OCI-LY7 (cell line): ENCODE data around the gene RPS16. TPM values are rescaled to one million over a fixed set of nuclear protein-coding genes. Genes with fewer than 3 reads are reported as not detected.

Source experiments
- BruUV-seq: library from RNA; stranded (reverse); fragments of 400-500 nt; replicated peaks from 2 replicates; lab custom pipeline; 2021; lab: Mats Ljungman, UMichigan
- CTCF ChIA-PET: fragments of 300-600 bp; sonication (Branson Sonifier 250); formaldehyde crosslinking; loops from one replicate; lab custom pipeline; 2022; ENCODE audit warnings: antibody characterized with exemption; ENCODE audit not compliant: unreplicated experiment; lab: Charles Lee
- POLR2A ChIA-PET: fragments of 300-600 bp; sonication (Branson Sonifier 250); formaldehyde crosslinking; loops from one replicate; lab custom pipeline; 2022; ENCODE audit warnings: antibody characterized with exemption; lab: Charles Lee
- DNase-seq: peaks from one replicate; pipeline ENCODE4 v3.0.0-alpha.2; 2015; ENCODE audit warnings: low spot score
- H2AFZ ChIP-seq: fragments of 200-600 bp; sonication (generic), shearing (Covaris generic); 2 replicates; pipeline ENCODE4 v1.6.1; 2014; ENCODE audit warnings: mild to moderate bottlenecking, antibody characterized with exemption, low read length, moderate library complexity
- H3K27ac ChIP-seq: fragments of 200-600 bp; sonication (generic); 2 replicates; pipeline ENCODE4 v1.5.1; 2014; ENCODE audit warnings: mixed run types, low read depth, mild to moderate bottlenecking, moderate library complexity, low read length, inconsistent platforms; ENCODE audit not compliant: poor library complexity, severe bottlenecking
- H3K36me3 ChIP-seq: fragments of 200-600 bp; sonication (generic); 2 replicates; pipeline ENCODE4 v1.6.1; 2014; ENCODE audit warnings: mild to moderate bottlenecking, antibody characterized with exemption, low read length, moderate library complexity, mixed read lengths; ENCODE audit not compliant: insufficient read depth
- H3K4me1 ChIP-seq: fragments of 200-600 bp; sonication (generic); 2 replicates; pipeline ENCODE4 v1.5.1; 2014; ENCODE audit warnings: mild to moderate bottlenecking, low read length; ENCODE audit not compliant: insufficient read depth, poor library complexity, severe bottlenecking
- H3K4me2 ChIP-seq: fragments of 200-600 bp; sonication (generic); 2 replicates; pipeline ENCODE4 v1.6.1; 2014; ENCODE audit warnings: mild to moderate bottlenecking, low read length
- H3K4me3 ChIP-seq: fragments of 200-600 bp; sonication (generic); 2 replicates; pipeline ENCODE4 v1.5.1; 2014; ENCODE audit warnings: mild to moderate bottlenecking, low read depth, low read length; ENCODE audit not compliant: poor library complexity, severe bottlenecking
- H3K79me2 ChIP-seq: fragments of 200-600 bp; sonication (generic); 2 replicates; pipeline ENCODE4 v1.6.1; 2016; ENCODE audit warnings: low read depth, mild to moderate bottlenecking, low read length, moderate library complexity, mixed read lengths; ENCODE audit not compliant: insufficient read depth
- H3K9me2 ChIP-seq: fragments of 200-600 bp; sonication (generic); 2 replicates; pipeline ENCODE4 v1.6.1; 2016; ENCODE audit warnings: mild to moderate bottlenecking, low read length, mixed read lengths; ENCODE audit not compliant: insufficient read depth
- H3K9me3 ChIP-seq: fragments of 200-600 bp; sonication (generic); 2 replicates; pipeline ENCODE4 v1.6.1; 2014; ENCODE audit warnings: mild to moderate bottlenecking, mixed run types, low read length, mixed read lengths
- H4K20me1 ChIP-seq: fragments of 200-600 bp; sonication (generic); 2 replicates; pipeline ENCODE4 v1.6.1; 2014; ENCODE audit warnings: mild to moderate bottlenecking, antibody characterized with exemption, low read length, moderate library complexity, mixed read lengths; ENCODE audit not compliant: insufficient read depth
- CTCF ChIP-seq: fragments of 200-600 bp; sonication (generic); conservative IDR thresholded peaks from 2 replicates; pipeline ENCODE4 v1.5.1; 2014; ENCODE audit warnings: mild to moderate bottlenecking, antibody characterized with exemption, low read length, moderate library complexity, mixed read lengths
- EZH2phosphoT487 ChIP-seq: fragments of 200-600 bp; sonication (generic); IDR thresholded peaks from 2 replicates; pipeline ENCODE4 v1.6.1; 2018; ENCODE audit warnings: low read depth, borderline replicate concordance, mild to moderate bottlenecking, mixed run types, antibody characterized with exemption, low read length, moderate library complexity, mixed read lengths
- intact Hi-C: fragments of 100-400 bp; cut with micrococcal nuclease; formaldehyde crosslinking; loops from one replicate; pipeline ENCODE4 v1.10.0; 2022; ENCODE audit not compliant: unreplicated experiment
- total RNA-seq, 2 experiments: library from RNA; depleted of rRNA in 1 of 2; stranded (reverse); fragments of >200 nt in 1 of 2; shearing (Covaris generic) in 1 of 2; gene quantifications; 2 replicates each; pipeline ENCODE4 v1.2.3, GENCODE V29; 2014 to 2022

RPS16 gene
- total RNA-seq, 2 experiments from 2014 or later: 634 to 3,661 TPM

- Histone ChIP-seq H3K4me3 (no peak overlapping the region), H3K79me2 (peaks cover 7% of the 10 kb centered on the region), H4K20me1 (peaks cover 4% of the 10 kb centered on the region), H3K4me2 (no peak overlapping the region), H2AFZ (no peak overlapping the region), H3K36me3 (peaks cover 46% of the 10 kb centered on the region), H3K9me3 (no peaks in the 10 kb centered on the region), H3K27ac (no peak overlapping the region), H3K4me1 (peaks cover 5% of the 10 kb centered on the region), H3K9me2 (no peaks in the 10 kb centered on the region)
- ChIA-PET CTCF (no interaction called here), POLR2A (interaction anchor here (1.8 kb wide), 1 partner anchor 7 kb away, joined by 12 read pairs; the partner anchor contains the start of gene RPS16)
- no TSS peak for BruUV-seq
- TF ChIP-seq EZH2phosphoT487 (no peak), CTCF (no peak)
- intact Hi-C loops: no loop called here
- DNase-seq: no peak
Observed at GRCh38 chr19:39428283-39429112, 7.3 kb downstream of the RPS16 start.

- Histone ChIP-seq H3K4me2 (no peak overlapping the region), H2AFZ (no peak overlapping the region), H3K9me2 (no peaks in the 10 kb centered on the region), H3K27ac (no peak overlapping the region), H3K36me3 (peaks cover 46% of the 10 kb centered on the region), H3K4me1 (no peaks in the 10 kb centered on the region), H3K9me3 (no peaks in the 10 kb centered on the region), H3K79me2 (no peaks in the 10 kb centered on the region), H3K4me3 (no peak overlapping the region), H4K20me1 (no peaks in the 10 kb centered on the region; the same call in 1 of the 2 replicates)
- intact Hi-C loops: no loop called here
- ChIA-PET CTCF (no interaction called here), POLR2A (interaction anchor here (1.8 kb wide), 1 partner anchor 8 kb away, joined by 12 read pairs; the partner anchor contains the start of gene RPS16)
- no peak for TF ChIP-seq CTCF
- no peak for TF ChIP-seq EZH2phosphoT487
- no TSS peak for BruUV-seq
- no peak for DNase-seq
Observed at GRCh38 chr19:39427707-39428106, 8.0 kb downstream of the RPS16 start.

- no TSS peak for BruUV-seq
- no peak overlapping the region for H3K4me3 ChIP-seq
- H3K9me2 ChIP-seq: no peaks in the 10 kb centered on the region
- no peaks in the 10 kb centered on the region for H3K4me1 ChIP-seq
- H4K20me1 ChIP-seq: no peaks in the 10 kb centered on the region; the same call in 1 of the 2 replicates
- no peak overlapping the region for H3K27ac ChIP-seq
- H3K36me3 ChIP-seq: peaks cover 43% of the 10 kb centered on the region
- no peak overlapping the region for H2AFZ ChIP-seq
- H3K4me2 ChIP-seq: no peak overlapping the region
- intact Hi-C loops: no loop called here
- H3K79me2 ChIP-seq: no peaks in the 10 kb centered on the region
- DNase-seq: no peak
- TF ChIP-seq CTCF (no peak), EZH2phosphoT487 (no peak)
- H3K9me3 ChIP-seq: no peaks in the 10 kb centered on the region
- POLR2A ChIA-PET: interaction anchor here (1.8 kb wide), 1 partner anchor 9 kb away, joined by 12 read pairs; the partner anchor contains the start of gene RPS16
- CTCF ChIA-PET: no interaction called here
Observed at GRCh38 chr19:39426170-39426569, 9.6 kb downstream of the RPS16 start.
